OCI-LY3 (cell line): ENCODE data around the gene KIF3A.

Source experiments
- H2AFZ ChIP-seq: fragments of 200-600, 300-600 bp; shearing (Covaris generic); 2 replicates; pipeline ENCODE4 v1.6.0; 2014; ENCODE audit warnings: antibody characterized with exemption, low read depth, low read length
- H3K27ac ChIP-seq: fragments of 200-600, 300-600 bp; sonication (generic); 2 replicates; pipeline ENCODE4 v1.5.1; 2014; ENCODE audit warnings: mild to moderate bottlenecking, low read length, moderate library complexity, mixed read lengths
- H3K27me3 ChIP-seq: fragments of 200-600, 300-600 bp; sonication (generic); 2 replicates; pipeline ENCODE4 v1.6.1; 2014; ENCODE audit warnings: low read depth, low read length, mixed read lengths
- H3K36me3 ChIP-seq: fragments of 200-600, 300-600 bp; sonication (generic); replicated peaks from 2 replicates; pipeline ENCODE3; 2014; ENCODE audit warnings: low read depth, low read length, mixed read lengths
- H3K4me1 ChIP-seq: fragments of 300-600, 200-600 bp; sonication (generic); 2 replicates; pipeline ENCODE4 v1.6.1; 2014; ENCODE audit warnings: low read length, mixed read lengths
- H3K4me2 ChIP-seq: fragments of 200-600, 300-600 bp; sonication (generic); 2 replicates; pipeline ENCODE4 v1.6.1; 2014; ENCODE audit warnings: low read length, mixed read lengths
- H3K4me3 ChIP-seq: fragments of 300-600, 200-600 bp; sonication (generic); 2 replicates; pipeline ENCODE4 v1.5.1; 2014; ENCODE audit warnings: antibody characterized with exemption, mild to moderate bottlenecking, low read length, moderate library complexity
- H3K79me2 ChIP-seq: fragments of 300-600, 200-600 bp; shearing (Covaris generic); 2 replicates; pipeline ENCODE4 v1.6.1; 2014; ENCODE audit warnings: mild to moderate bottlenecking, low read length, mixed read lengths
- H3K9ac ChIP-seq: fragments of 300-600, 200-600 bp; shearing (Covaris generic); 2 replicates; pipeline ENCODE4 v1.6.0; 2014; ENCODE audit warnings: mild to moderate bottlenecking, low read length, moderate library complexity
- H3K9me3 ChIP-seq: fragments of 200-600, 300-600 bp; shearing (Covaris generic); 2 replicates; pipeline ENCODE4 v1.6.1; 2014; ENCODE audit warnings: low read length, mixed read lengths; ENCODE audit not compliant: insufficient read depth
- H4K20me1 ChIP-seq: fragments of 200-600, 300-600 bp; sonication (generic); 2 replicates; pipeline ENCODE4 v1.6.1; 2016; ENCODE audit warnings: low read length, mixed read lengths; ENCODE audit not compliant: insufficient read depth
- EZH2phosphoT487 ChIP-seq: fragments of 200-600 bp; shearing (Covaris generic); IDR thresholded peaks from 2 replicates; pipeline ENCODE4 v1.6.1; 2018; ENCODE audit warnings: antibody characterized with exemption, mixed run types, low read depth
- TF ChIP-seq, protein P1 (sequence below): fragments of 200-600, 300-600 bp; sonication (generic); IDR thresholded peaks from 2 replicates; pipeline ENCODE4 v1.5.1; 2014; ENCODE audit warnings: antibody characterized with exemption, low read length, low read depth

The KIF3A gene

DNA sequence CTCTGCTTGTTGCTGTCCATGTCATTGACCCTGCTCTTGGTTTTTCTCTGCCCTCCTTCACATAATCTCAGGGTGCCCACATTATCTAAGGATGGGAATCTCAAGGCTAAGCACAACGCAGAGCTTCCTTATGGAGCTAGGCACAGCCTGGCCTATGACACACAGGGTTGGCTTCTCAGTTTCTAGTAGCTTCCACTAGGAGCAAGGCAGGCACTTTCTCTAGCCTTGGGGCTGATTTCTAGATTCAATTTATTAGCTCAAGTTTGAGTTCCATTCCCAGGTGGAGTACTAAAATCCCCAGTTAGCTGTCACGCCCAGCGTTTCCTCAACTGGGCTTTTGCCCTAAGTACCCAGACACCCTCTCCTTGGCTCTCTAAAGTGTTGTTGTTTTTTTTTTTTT lies 51.2 kb downstream of the KIF3A start:
- Histone ChIP-seq H3K4me3 (no peak overlapping the region), H3K4me1 (peaks cover 32% of the 10 kb centered on the region), H3K36me3 (no peaks in the 10 kb centered on the region), H3K4me2 (no peak overlapping the region), H3K9me3 (no peaks in the 10 kb centered on the region), H2AFZ (no peak overlapping the region), H3K27ac (no peak overlapping the region), H3K27me3 (peaks cover 4% of the 10 kb centered on the region; the same call in 1 of the 2 replicates), H3K79me2 (no peaks in the 10 kb centered on the region), H4K20me1 (no peaks in the 10 kb centered on the region), H3K9ac (no peak overlapping the region)
- no peak for TF ChIP-seq EZH2phosphoT487
- TF ChIP-seq, protein P1, sequence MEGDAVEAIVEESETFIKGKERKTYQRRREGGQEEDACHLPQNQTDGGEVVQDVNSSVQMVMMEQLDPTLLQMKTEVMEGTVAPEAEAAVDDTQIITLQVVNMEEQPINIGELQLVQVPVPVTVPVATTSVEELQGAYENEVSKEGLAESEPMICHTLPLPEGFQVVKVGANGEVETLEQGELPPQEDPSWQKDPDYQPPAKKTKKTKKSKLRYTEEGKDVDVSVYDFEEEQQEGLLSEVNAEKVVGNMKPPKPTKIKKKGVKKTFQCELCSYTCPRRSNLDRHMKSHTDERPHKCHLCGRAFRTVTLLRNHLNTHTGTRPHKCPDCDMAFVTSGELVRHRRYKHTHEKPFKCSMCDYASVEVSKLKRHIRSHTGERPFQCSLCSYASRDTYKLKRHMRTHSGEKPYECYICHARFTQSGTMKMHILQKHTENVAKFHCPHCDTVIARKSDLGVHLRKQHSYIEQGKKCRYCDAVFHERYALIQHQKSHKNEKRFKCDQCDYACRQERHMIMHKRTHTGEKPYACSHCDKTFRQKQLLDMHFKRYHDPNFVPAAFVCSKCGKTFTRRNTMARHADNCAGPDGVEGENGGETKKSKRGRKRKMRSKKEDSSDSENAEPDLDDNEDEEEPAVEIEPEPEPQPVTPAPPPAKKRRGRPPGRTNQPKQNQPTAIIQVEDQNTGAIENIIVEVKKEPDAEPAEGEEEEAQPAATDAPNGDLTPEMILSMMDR: no peak

DNA sequence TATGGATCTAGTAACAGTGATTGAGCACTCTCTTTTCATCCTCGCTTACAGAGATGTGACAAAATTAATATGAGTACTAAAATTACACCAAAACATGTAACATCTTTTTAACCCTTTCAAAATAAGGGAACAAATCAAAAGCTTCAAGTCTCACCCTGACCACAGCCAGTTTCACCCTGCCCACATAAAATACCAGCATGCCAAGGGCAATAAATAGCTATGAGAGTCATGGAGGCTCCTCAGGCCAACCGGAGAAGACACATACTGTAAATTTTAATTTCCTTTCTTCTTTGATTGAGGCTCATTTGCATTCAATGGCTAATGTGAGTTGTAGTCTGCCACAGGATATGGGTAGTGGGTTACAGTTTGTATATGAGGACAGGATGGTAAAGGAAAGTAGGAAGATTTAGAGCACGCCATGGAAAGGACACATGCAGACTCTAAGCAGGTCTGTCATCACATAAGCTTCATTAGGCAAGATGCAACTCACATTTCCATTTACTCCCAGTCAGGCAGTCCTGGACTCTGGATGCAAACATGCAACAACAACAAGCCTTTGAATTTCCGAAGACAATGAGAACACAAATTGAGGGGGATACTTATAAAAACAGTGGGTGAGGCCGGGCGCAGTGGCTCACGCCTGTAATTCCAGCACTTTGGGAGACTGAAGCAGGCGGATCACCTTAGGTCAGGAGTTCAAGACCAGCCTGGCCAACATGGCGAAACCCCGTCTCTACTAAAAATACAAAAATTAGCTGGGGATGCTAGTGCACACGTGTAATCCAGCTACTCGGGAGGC lies 52.2 kb downstream of the KIF3A start:
- Histone ChIP-seq H3K9me3 (no peaks in the 10 kb centered on the region), H3K79me2 (no peaks in the 10 kb centered on the region), H3K27ac (no peak overlapping the region), H2AFZ (no peak overlapping the region), H3K4me1 (peaks cover 37% of the 10 kb centered on the region), H3K4me3 (no peak overlapping the region), H3K4me2 (no peak overlapping the region), H3K36me3 (no peaks in the 10 kb centered on the region), H4K20me1 (no peaks in the 10 kb centered on the region), H3K27me3 (peaks cover 4% of the 10 kb centered on the region; the same call in 1 of the 2 replicates), H3K9ac (no peak overlapping the region)
- TF ChIP-seq, protein P1: no peak
- no peak for TF ChIP-seq EZH2phosphoT487

DNA sequence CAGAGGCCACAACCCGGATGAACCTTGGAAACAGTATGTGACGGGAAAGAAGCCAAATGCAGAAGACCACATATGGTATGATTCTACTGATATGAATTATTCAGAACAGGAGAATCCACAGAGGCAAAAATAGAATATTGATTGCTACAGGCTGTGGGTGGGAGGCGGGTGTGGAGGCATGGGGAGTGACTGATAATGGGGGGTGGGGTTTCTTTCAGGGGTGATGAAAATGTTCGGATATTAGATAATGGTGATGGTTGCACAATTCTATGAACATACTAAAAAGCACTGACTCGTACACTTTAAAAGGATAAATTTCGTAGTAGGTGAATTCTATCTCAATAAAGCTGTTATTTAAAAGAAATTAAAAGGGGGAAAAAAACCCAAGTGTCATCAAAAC lies 52.9 kb downstream of the KIF3A start:
- no peak overlapping the region for H3K4me3 ChIP-seq
- peaks cover 34% of the 10 kb centered on the region for H3K4me1 ChIP-seq
- no peak overlapping the region for H2AFZ ChIP-seq
- no peaks in the 10 kb centered on the region for H3K36me3 ChIP-seq
- no peak overlapping the region for H3K27ac ChIP-seq
- H3K4me2 ChIP-seq: no peak overlapping the region
- H3K79me2 ChIP-seq: no peaks in the 10 kb centered on the region
- H4K20me1 ChIP-seq: no peaks in the 10 kb centered on the region
- no peak for TF ChIP-seq EZH2phosphoT487
- TF ChIP-seq, protein P1: no peak
- peaks cover 4% of the 10 kb centered on the region; the same call in 1 of the 2 replicates for H3K27me3 ChIP-seq
- H3K9ac ChIP-seq: no peak overlapping the region
- H3K9me3 ChIP-seq: no peaks in the 10 kb centered on the region

DNA sequence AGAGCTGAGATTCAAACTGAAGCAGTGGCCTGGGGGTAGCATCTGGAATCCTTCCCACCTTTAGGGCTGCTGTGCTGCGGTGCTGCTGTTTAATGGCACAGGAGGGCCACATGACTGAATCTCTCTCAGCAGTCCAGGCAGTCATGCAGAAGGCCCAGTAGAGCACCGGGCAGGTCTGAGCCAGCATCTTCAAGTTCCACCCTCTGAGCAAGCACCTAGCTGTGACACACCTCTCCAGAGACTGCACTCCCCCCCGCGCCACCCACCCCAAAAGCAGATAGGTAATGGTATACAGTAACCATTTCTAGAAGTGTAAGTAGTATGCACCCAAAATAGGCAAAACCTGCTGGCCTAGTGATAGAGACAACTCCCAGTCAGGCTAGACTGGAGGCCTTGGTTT lies 55.4 kb downstream of the KIF3A start:
- H4K20me1 ChIP-seq: no peaks in the 10 kb centered on the region
- peaks cover 3% of the 10 kb centered on the region; the same call in 1 of the 2 replicates for H3K27me3 ChIP-seq
- no peaks in the 10 kb centered on the region for H3K9me3 ChIP-seq
- no peaks in the 10 kb centered on the region for H3K79me2 ChIP-seq
- peaks cover 20% of the 10 kb centered on the region for H3K4me1 ChIP-seq
- no peak overlapping the region for H3K27ac ChIP-seq
- no peak overlapping the region for H3K4me2 ChIP-seq
- no peak overlapping the region for H3K9ac ChIP-seq
- H3K4me3 ChIP-seq: no peak overlapping the region
- H2AFZ ChIP-seq: no peak overlapping the region
- no peaks in the 10 kb centered on the region for H3K36me3 ChIP-seq
- TF ChIP-seq EZH2phosphoT487: no peak
- TF ChIP-seq, protein P1: no peak
